Subcutaneous abdominal adipose tissue (tissue), 5 donors: ENCODE data around the gene IL10RA.

Experiments
- H3K27ac ChIP-seq: one replicate; pipeline ENCODE4 v1.7.0; 2013; ENCODE audit warnings: low read depth, mild to moderate bottlenecking, inconsistent platforms, low read length, moderate library complexity
- H3K27me3 ChIP-seq, 5 donors: one replicate each; pipeline ENCODE4 v1.7.0; 2013; ENCODE audit warnings: low read length in 5 of 5, inconsistent platforms in 1 of 5; ENCODE audit not compliant: control insufficient read depth in 5 of 5, insufficient read depth in 4 of 5
- H3K36me3 ChIP-seq, 5 donors: one replicate each; pipeline ENCODE4 v1.7.0; 2013; ENCODE audit warnings: low read length in 5 of 5; ENCODE audit not compliant: control insufficient read depth in 5 of 5, insufficient read depth in 5 of 5
- H3K4me1 ChIP-seq, 5 donors: one replicate each; pipeline ENCODE4 v1.7.0; 2013; ENCODE audit warnings: low read length in 5 of 5, mild to moderate bottlenecking in 3 of 5, moderate library complexity in 1 of 5; ENCODE audit not compliant: control insufficient read depth in 5 of 5, insufficient read depth in 5 of 5
- H3K4me3 ChIP-seq, 5 donors: one replicate each; pipeline ENCODE4 v1.7.0; 2013; ENCODE audit warnings: low read length in 5 of 5, low read depth in 1 of 5
- H3K9ac ChIP-seq, 5 donors: one replicate each; pipeline ENCODE4 v1.7.0; 2013; ENCODE audit warnings: low read length in 5 of 5, mild to moderate bottlenecking in 4 of 5, moderate library complexity in 3 of 5
- H3K9me3 ChIP-seq, 5 donors: one replicate each; pipeline ENCODE4 v1.7.0; 2013; ENCODE audit warnings: low read length in 5 of 5; ENCODE audit not compliant: control insufficient read depth in 5 of 5
- donor health status: healthy.
- donor health status: healthy.
- donor health status: healthy.
- donor health status: healthy.
- donor health status: healthy.

Gene IL10RA

GRCh38 chr11:117986981-117987574 lies 884 bp downstream of the IL10RA start:
- Histone ChIP-seq H3K4me3 (peak overlapping the region; percentile 63 to 74 (median 71)), H3K4me1 (peaks cover 0 to 19% (median 12%) of the 10 kb centered on the region in 5 donors), H3K27me3 (peaks cover 11 to 24% (median 14%) of the 10 kb centered on the region in 5 donors), H3K27ac (peak overlapping the region; percentile 23), H3K9ac (peak overlapping the region in 4 of 5 donors; percentile 35 to 68 (median 65)), H3K9me3 (no peaks in the 10 kb centered on the region), H3K36me3 (peaks cover 0 to 5% (median 2%) of the 10 kb centered on the region in 5 donors)

- Histone ChIP-seq H3K4me1 (peaks cover 0 to 28% (median 19%) of the 10 kb centered on the region in 5 donors), H3K36me3 (peaks cover 0 to 23% (median 2%) of the 10 kb centered on the region in 5 donors), H3K27ac (no peak overlapping the region), H3K27me3 (peaks cover 11 to 24% (median 14%) of the 10 kb centered on the region in 5 donors), H3K9me3 (no peaks in the 10 kb centered on the region), H3K4me3 (peak overlapping the region in 4 of 5 donors; percentile 46 to 74 (median 67)), H3K9ac (peak overlapping the region in 3 of 5 donors; percentile 19 to 45 (median 35))
Observed at GRCh38 chr11:117989351-117990102, 3.3 kb downstream of the IL10RA start.

- Histone ChIP-seq H3K4me3 (peak overlapping the region in 1 of 5 donors; percentile 41), H3K4me1 (peaks cover 0 to 27% (median 3%) of the 10 kb centered on the region in 5 donors), H3K27me3 (peaks cover 10 to 16% (median 11%) of the 10 kb centered on the region in 5 donors), H3K9ac (no peak overlapping the region), H3K9me3 (no peaks in the 10 kb centered on the region), H3K27ac (no peak overlapping the region), H3K36me3 (peaks cover 0 to 46% (median 13%) of the 10 kb centered on the region in 5 donors)
Observed at GRCh38 chr11:117992136-117992535, 5.9 kb downstream of the IL10RA start.

DNA sequence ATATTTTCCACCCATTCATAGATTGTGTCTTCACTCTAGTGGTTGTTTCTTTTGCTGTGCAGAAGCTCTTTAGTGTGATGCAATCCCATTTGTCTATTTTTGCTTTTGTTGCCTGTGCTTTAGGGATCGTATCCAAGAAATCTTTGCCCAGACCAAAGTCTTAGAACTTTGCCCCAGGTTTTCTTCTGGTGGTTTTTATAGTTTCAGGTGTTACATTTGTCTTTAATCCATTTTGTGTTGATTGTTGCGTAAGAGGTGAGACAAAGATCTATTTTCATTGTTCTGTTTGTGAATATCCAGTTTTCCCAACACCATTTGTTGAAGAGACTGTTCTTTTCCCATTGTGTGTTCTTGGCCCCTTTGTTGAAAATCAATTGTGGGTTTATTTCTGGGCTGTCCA lies 6.4 kb downstream of the IL10RA start:
- Histone ChIP-seq H3K9ac (no peak overlapping the region), H3K4me1 (peaks cover 0 to 27% (median 0%) of the 10 kb centered on the region in 5 donors), H3K27me3 (peaks cover 9 to 14% (median 11%) of the 10 kb centered on the region in 5 donors), H3K4me3 (no peak overlapping the region), H3K27ac (no peak overlapping the region), H3K36me3 (peaks cover 0 to 51% (median 13%) of the 10 kb centered on the region in 5 donors), H3K9me3 (peaks cover 0 to under 1% (median 0%) of the 10 kb centered on the region in 5 donors)

DNA sequence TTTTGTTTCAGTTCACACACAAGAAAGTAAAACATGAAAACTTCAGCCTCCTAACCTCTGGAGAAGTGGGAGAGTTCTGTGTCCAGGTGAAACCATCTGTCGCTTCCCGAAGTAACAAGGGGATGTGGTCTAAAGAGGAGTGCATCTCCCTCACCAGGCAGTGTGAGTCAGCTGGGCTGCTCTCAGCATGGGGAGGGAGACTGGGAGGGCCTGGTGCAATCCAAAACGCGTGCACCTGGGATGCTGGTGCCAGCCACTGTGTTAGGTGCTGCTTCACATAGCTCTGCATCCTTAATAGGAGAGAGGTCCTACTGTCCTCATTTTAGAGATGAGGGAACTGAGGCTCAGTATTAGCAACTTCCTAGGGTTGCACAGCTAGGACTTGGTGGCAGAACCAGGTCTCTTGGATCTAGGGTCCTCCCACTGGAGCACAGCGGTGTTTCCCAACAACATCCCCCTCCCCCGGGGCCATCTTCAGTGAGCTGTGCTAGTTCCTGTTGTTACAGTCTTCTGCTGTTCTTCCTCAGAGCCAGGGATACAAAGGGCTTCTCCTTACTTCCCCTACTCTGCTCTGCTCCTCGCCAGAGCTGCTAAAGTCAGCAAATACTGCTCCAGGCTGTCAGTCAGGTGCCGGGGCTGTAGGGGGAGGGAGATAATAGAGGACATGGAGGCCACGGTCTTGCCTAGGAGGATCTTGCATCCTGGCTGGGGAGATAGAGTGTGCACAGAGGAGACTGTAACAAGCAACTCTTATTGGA lies 8.0 kb downstream of the IL10RA start:
- peaks cover under 1 to 5% (median 2%) of the 10 kb centered on the region in 5 donors for H3K27me3 ChIP-seq
- no peak overlapping the region for H3K27ac ChIP-seq
- peak overlapping the region in 1 of 5 donors; percentile 26 for H3K4me3 ChIP-seq
- peaks cover 0 to 36% (median 2%) of the 10 kb centered on the region in 5 donors for H3K4me1 ChIP-seq
- H3K9me3 ChIP-seq: peaks cover 0 to 3% (median 0%) of the 10 kb centered on the region in 5 donors
- peaks cover 0 to 62% (median 13%) of the 10 kb centered on the region in 5 donors for H3K36me3 ChIP-seq
- H3K9ac ChIP-seq: no peak overlapping the region

GRCh38 chr11:117995472-117995871 lies 9.3 kb downstream of the IL10RA start:
- H3K9ac ChIP-seq: no peak overlapping the region
- H3K36me3 ChIP-seq: peaks cover 0 to 70% (median 11%) of the 10 kb centered on the region in 5 donors
- peaks cover 0 to 3% (median 0%) of the 10 kb centered on the region in 5 donors for H3K9me3 ChIP-seq
- no peak overlapping the region for H3K4me3 ChIP-seq
- H3K27me3 ChIP-seq: no peaks in the 10 kb centered on the region
- H3K4me1 ChIP-seq: peaks cover 0 to 41% (median 5%) of the 10 kb centered on the region in 5 donors
- H3K27ac ChIP-seq: no peak overlapping the region

DNA sequence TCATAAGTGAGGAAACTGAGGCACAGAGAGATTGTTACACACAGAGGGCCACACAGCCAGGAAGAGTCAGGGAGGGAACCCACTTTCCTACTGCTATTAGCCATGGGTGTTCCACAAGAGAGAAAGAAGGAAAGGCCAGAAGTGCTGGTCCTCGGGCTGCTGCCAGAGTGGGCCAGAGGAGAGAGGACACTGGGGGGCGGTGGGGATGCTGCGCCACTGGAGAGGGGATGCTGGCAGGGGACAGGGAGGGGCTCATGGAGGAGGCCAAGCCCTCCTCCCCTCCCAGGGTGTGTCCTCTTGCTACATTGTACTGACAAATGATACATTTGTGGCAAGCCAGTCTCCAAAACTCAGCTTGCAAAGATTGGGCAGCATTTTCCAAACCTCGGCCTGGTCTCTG lies 9.9 kb downstream of the IL10RA start:
- H3K9me3 ChIP-seq: peaks cover 0 to 3% (median 0%) of the 10 kb centered on the region in 5 donors
- H3K9ac ChIP-seq: no peak overlapping the region
- H3K4me1 ChIP-seq: peaks cover 0 to 47% (median 5%) of the 10 kb centered on the region in 5 donors
- no peaks in the 10 kb centered on the region for H3K27me3 ChIP-seq
- H3K36me3 ChIP-seq: peaks cover 0 to 70% (median 11%) of the 10 kb centered on the region in 5 donors
- H3K4me3 ChIP-seq: no peak overlapping the region
- H3K27ac ChIP-seq: no peak overlapping the region

GRCh38 chr11:117997406-117997805 lies 11.2 kb downstream of the IL10RA start:
- H3K27ac ChIP-seq: no peak overlapping the region
- H3K4me3 ChIP-seq: no peak overlapping the region

GRCh38 chr11:117997823-117998579 lies 11.8 kb downstream of the IL10RA start:
- no peak overlapping the region for H3K27ac ChIP-seq

More at GRCh38 chr11:117997406-117997805, 11.2 kb downstream of the IL10RA start:
- peaks cover 0 to 3% (median 0%) of the 10 kb centered on the region in 5 donors for H3K9me3 ChIP-seq
- peaks cover 0 to 56% (median 8%) of the 10 kb centered on the region in 5 donors for H3K4me1 ChIP-seq
- H3K36me3 ChIP-seq: peaks cover 0 to 67% (median 11%) of the 10 kb centered on the region in 5 donors
- no peaks in the 10 kb centered on the region for H3K27me3 ChIP-seq
- H3K9ac ChIP-seq: no peak overlapping the region

More at GRCh38 chr11:117997823-117998579, 11.8 kb downstream of the IL10RA start:
- no peak overlapping the region for H3K4me3 ChIP-seq
- no peak overlapping the region for H3K9ac ChIP-seq
- H3K36me3 ChIP-seq: peaks cover 0 to 65% (median 11%) of the 10 kb centered on the region in 5 donors
- H3K4me1 ChIP-seq: peaks cover 0 to 59% (median 8%) of the 10 kb centered on the region in 5 donors
- no peaks in the 10 kb centered on the region for H3K27me3 ChIP-seq
- H3K9me3 ChIP-seq: peaks cover 0 to 3% (median 0%) of the 10 kb centered on the region in 5 donors
